NCI-H146 treated with DMSO at 0.1 percent for 48 hours (cell line): ENCODE data around the gene F2.
"Not testable (repeated sequence)": the region's sequence is repeated elsewhere in the genome, so short reads cannot be mapped to it uniquely, and the experiment has no call there.

Experiments
- DNase-seq: peaks from one replicate; lab custom pipeline; 2025; ENCODE audit not compliant: unreplicated experiment; lab: John Stamatoyannopoulos, UW

The F2 gene

DNA sequence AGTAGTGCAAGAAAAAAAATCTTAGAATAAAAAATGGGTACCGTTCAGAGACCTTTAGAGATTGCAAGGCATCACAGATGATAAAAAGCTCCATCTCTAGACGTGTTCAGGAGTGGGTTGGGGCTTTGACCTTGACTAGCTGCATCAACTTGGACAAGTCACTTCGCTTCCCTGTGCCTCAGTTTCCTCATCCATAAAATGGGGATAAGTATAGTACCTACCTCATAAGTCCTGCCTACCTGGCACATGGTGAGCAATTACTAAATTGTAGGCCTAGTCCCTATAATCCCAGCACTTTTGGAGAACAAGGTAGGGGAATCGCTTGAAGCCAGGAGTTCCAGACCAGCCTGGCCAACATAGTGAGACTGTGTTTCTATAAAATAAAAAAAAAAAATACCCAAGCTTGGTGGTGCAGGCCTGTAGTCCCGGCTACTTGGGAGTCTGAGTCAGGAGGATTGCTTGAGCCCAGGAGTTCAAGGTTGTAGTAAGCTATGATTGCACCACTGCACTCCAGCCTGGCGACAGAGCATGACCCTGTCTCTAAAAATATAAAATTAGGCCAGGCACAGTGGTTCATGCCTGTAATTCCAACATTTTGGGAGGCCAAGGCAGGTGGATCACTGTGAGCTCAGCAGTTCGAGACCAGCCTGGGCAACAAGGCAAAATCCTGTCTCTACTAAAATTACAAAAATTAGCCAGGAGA lies 6.0 kb upstream of the F2 start:
- DNase-seq: no peak

DNA sequence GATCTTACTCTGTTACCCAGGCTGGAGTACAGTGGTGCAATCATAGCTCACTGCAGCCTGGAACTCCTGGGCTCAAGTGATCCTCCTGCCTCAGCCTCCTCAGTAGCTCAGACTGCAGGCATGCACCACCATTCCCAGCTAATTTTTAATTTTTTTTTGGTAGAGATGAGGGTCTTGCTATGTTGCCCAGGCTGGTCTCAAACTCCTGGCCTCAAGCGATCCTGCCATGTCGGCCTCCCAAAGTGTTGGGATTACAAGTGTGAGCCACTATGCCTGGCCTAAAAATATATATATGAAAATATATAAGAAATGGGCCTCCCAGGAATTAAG lies 1.2 kb upstream of the F2 start:
- DNase-seq: not testable (repeated sequence)

DNA sequence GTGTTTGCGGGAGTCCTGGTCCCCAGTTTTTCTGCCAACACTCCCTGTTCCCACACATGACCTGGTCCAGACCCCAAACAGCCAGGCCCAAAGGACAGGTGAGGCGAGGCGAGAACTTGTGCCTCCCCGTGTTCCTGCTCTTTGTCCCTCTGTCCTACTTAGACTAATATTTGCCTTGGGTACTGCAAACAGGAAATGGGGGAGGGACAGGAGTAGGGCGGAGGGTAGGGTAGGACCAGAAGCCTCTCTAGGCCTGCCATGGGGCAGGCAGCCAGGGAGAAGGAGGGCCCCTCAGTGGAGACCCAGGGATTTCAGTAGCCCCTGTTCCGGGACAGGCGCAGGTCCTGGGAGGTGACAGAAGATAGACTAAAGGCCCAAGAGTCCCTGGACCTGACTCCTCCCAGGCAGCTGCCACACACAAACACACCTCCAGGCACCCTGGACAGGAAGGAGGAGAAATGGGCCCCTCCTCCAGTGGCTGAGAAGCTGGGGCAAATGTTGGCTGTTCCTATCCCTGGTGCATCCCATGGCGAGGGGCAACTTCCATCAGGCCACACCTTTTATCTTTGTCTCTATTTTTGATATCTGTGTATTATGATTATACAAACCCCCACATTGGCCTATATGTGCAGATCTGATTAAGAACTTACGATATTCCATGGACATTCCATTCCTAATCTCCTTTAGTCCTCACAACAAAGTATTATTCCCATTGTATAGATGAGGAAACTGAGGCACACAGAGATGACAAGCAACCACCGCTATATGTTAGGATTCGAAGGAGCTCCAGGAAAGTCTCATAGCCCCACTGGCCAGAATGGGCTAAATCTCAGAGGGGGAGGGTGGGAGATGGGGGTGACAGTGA lies 626 bp upstream of the F2 start:
- DNase-seq: peak; percentile 21

DNA sequence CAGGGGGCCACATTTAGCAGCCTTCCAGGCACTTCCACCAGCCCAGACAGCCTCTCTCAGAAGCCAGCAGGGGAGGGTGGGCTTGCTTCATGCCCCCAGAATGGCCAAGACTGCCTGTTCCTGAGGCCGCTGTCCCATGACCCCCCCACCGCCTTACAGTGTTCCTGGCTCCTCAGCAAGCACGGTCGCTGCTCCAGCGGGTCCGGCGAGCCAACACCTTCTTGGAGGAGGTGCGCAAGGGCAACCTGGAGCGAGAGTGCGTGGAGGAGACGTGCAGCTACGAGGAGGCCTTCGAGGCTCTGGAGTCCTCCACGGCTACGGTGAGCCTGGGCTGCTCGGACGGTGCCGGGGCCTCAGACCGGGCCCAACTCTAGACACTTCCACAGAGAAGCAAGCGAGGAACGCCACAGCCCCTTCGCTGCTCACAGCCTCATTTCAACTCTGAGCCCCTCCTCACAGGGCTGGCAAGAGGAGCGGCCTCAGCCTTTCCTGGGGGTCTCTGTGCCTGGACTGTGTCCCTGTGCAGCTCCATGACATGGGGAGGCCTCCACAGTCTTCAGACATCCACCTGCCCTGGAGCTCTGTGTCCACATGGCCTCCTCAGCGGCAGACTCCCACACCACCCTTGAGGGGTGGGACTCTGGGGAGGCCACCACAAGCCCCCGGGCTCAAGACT lies 668 bp downstream of the F2 start:
- DNase-seq: no peak

DNA sequence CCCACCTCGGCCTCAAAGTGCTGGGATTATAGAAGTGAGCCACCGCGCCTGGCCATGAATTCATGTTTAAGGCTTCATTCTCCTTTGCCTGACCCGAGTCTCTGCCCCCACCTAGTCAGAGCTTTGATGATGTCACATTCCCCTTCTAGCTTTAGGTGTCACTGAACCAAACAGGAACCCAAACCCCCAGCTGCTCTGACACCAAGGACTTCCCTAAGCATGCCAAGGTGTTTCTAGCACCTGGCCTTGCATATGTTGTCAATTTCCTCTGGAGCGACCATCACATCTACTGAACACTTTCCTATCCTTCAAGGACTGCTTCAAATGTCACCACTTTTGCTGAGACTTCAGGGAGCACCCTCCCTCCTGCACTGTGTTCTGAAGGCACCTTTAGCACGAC lies 2.3 kb downstream of the F2 start:
- DNase-seq: no peak

DNA sequence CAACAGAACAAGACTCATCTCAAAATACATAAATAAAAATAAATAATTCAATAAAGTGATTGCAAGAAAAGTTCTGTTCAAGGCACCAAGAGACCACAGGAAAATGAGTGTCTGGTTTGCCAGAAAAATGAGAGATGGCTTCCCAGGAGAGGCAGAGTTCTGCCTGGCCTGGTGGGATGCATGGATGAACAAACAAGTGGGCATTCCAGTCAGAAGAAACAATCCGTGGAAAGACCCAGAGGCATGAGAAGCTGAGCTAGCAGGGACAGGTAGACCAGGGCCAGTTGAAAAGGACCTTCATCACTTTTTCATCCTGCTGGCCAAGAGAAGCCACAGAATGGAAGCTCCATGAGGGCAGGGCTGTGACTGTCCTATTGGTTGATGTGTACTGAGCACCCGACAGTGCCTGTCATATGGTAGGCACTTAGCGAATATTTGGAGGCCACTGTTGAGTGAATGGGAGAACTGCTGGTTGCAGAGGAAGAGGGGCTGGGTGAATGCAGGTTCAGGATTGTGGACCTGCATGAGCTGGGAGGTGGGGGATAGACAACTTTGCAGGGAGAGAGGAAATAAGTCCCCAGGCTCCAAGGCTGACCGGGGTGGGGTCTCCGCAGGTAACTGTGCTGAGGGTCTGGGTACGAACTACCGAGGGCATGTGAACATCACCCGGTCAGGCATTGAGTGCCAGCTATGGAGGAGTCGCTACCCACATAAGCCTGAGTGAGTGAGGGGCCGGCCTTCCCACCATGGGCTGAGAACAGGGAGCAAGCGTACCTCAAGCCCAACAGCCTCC lies 3.7 kb downstream of the F2 start:
- no peak for DNase-seq

DNA sequence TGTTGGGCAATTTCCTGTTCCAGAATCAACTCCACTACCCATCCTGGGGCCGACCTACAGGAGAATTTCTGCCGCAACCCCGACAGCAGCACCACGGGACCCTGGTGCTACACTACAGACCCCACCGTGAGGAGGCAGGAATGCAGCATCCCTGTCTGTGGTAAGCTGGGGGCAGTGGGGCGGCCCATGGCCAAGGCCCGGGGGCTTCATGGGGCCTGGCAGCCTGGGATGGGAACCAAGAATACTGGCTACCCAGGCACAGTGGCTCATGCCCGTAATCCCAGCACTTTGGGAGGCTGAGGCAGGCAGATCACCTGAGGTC lies 4.3 kb downstream of the F2 start:
- no peak for DNase-seq

DNA sequence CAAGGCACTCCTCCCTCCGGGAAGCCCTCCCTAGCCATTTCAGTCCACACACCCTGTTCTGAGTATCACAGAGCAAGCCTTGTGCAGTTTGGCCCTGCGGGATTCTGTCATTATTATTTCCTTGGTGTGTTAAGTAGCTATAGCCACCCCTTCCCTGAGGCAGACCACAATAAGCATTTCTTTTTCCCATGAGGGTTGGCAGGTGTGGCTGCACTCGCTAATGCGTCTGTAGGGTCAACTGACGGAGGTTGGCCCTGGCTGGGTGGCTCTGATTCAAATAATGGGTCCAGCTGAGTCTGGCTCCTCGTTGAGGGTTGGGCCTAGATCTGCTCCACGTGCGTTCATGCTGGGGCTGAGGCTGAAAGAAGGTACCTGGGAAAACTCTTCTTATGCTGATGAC lies 5.1 kb downstream of the F2 start:
- no peak for DNase-seq

DNA sequence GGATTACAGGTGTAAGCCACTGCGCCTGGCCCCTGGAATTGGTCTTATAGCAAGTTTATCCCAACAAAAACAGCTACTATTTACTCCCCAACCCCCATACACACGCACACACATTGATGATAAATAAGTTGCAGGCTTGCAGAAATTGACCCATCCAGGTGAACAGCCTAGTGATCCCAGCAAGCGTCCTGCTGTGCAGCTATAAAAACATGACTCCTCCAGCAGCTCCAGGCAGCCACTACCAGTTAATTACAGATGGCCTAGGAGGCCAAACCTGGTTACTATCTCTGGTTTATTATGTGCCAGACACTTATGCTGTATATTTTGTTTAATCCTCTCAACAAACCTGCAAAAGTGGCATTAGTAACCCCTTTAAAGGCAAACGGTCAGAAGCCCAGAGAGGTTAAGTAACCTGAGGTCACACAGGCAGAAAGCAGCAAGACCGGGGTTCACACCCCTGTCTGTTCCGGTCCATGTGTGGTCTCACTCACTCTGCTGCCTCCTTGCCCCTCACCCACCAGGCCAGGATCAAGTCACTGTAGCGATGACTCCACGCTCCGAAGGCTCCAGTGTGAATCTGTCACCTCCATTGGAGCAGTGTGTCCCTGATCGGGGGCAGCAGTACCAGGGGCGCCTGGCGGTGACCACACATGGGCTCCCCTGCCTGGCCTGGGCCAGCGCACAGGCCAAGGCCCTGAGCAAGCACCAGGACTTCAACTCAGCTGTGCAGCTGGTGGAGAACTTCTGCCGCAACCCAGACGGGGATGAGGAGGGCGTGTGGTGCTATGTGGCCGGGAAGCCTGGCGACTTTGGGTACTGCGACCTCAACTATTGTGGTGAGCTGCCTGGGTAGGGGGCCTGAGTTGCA lies 6.6 kb downstream of the F2 start:
- peak; percentile 22 for DNase-seq

DNA sequence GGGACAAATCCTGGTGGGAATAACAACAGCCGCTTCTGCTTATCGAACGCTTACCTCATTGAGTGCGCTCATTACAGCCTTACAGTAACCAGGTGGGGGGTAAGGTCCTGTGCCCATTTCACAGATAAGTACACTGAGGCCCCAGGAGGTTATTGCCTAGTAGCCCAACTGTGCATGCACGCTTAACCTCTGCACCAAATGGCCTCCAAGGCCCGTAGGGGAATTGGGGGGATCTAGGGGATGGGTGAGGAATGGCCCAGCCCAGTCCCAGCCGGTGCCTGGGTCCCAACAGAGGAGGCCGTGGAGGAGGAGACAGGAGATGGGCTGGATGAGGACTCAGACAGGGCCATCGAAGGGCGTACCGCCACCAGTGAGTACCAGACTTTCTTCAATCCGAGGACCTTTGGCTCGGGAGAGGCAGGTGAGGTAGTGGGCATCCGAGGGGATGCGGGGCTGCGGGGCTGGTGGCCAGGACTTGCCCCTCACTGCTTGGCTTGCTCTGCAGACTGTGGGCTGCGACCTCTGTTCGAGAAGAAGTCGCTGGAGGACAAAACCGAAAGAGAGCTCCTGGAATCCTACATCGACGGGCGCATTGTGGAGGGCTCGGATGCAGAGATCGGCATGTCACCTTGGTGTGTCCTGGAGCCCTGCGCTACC lies 7.3 kb downstream of the F2 start:
- DNase-seq: no peak

DNA sequence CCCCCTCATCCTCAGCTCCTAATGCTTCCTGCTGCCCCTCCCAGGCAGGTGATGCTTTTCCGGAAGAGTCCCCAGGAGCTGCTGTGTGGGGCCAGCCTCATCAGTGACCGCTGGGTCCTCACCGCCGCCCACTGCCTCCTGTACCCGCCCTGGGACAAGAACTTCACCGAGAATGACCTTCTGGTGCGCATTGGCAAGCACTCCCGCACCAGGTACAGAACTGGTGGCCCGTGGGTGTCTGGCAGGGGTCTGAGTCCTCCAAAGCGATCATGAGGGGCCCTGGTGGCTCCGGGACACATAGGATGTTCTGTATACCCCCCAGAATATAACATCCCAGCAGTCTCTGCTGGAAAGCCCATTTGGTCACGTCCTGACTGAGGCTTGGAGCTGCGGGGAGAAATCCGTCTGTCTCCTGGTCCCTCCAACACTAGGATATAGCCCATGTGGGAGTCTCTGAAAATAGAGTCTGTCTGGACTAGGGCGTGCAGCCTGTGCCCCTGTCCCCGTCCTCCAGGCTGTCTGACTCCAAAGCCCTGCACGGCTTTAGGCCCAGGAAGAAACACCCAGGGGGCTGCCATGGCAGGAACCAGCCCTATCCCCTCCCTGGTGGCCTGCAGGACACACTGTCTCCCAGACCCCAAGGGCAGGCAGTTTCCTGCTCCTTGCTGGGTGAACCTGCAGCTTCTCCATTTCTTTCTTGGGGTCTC lies 9.1 kb downstream of the F2 start:
- no peak for DNase-seq

DNA sequence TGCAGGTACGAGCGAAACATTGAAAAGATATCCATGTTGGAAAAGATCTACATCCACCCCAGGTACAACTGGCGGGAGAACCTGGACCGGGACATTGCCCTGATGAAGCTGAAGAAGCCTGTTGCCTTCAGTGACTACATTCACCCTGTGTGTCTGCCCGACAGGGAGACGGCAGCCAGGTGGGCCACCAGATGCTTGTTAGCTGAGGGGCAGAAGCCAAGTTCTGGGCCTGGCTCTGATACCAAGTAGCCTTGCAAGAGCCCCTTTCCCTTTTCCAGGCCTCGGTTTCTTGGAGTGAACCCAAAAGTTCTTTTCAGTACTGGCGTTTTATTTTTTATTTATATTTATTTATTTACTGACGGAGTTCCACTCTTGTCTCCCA lies 9.6 kb downstream of the F2 start:
- no peak for DNase-seq

DNA sequence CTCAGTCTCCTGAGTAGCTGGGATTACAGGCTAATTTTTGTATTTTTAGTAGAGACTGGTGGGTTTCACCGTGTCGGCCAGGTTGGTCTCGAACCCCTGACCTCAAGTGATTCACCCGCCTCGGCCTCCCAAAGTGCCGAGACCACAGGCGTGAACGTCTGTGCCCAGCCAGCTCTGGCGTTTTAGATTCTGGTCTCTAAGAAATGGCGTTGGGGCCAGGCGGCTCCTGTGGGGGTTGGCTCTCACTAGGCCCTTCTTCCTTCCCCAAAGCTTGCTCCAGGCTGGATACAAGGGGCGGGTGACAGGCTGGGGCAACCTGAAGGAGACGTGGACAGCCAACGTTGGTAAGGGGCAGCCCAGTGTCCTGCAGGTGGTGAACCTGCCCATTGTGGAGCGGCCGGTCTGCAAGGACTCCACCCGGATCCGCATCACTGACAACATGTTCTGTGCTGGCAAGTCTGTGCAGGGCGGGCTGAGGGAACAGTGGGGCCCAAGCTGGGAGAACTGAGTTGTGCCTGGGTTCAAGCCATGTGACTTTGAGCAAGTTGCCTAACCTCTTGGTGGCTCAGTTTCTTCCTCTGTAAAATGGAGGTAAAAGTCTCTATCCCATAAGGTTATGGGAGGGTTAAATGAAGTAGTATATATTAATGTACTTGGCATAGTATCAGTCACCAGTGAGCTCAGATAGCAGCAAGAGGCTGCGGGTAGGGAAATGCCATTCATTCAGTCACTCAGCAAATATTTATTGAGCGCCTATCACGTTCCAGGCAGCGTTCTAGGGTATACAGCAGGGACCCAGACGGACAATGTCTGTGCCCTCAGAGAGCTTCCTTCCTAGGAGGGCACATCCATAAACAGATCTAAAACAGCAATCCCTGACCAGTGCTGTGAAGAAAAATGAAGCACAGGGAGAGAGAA lies 10.4 kb downstream of the F2 start:
- DNase-seq: no peak

DNA sequence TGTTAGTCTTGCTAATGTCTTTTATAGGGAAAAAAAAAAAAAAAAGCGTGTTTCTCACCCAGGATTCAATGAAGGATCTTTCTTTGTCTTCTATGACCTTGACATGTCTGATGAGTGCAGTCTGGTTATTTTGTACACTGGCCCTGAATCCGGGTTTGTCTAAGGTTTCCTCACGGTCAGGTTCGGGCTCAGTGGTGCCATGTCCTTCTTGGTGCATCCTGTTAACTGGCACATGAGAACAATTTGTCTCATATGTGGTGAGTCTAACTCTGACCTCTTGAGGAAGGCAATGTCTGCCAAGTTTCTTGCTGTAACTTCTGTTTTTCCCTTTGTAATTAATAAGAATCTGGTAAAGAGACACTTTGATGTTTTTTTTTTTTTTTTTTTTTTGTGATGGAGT lies 12.5 kb downstream of the F2 start:
- no peak for DNase-seq

DNA sequence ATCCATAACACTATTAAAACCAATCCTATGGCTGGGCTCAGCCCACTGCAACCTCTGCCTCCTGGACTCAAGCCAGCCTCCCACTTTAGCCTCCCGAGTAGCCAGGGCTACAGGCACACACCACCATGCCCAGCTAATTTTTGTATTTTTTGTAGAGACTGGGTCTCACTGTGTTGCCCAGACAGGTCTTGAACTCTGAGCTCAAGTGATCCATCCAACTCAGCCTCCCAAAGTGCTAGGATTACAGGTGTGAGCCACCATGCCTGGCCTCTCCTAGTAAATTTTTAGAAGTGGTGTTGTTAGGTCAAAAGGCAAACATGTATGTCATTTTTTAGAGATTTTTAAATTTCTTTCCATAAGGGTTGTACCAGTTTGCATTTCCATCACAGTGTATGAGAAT lies 14.2 kb downstream of the F2 start:
- DNase-seq: no peak

DNA sequence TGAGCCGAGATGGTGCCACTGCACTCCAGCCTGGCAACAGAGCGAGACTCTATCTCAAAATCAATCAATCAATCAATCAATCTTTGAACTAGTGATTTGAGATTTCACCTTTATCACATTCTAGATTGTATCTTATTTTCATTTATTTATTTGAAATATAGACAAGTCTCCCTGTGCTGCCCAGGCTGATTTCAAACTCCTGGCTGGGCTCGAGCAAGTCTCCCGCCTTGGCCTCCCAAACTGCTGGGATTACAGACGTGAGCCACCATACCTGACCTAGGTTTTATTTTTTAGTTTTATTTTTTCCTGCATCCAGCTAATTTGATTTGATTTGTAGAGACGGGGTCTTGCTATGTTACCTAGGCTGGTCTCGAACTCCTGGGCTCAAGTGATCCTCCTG lies 17.1 kb downstream of the F2 start:
- DNase-seq: no peak

DNA sequence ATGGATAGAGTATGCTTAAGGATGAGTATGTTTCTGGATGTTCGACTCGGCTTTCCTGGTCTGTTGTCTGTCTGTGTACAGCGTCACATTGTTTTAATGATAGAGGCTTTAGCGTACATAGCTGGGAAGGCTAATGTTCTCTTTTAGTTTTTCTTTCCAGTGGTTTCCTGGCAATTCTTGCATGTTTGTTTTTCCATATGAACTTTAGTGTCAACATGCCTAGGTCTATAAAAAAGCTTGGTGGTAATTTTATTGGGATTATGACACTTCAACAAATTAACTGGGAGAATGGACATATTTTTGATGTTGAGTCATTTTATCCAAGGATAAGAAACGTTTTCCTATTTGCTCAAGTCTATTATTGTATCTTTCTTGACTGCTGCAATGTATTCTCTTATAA lies 17.6 kb downstream of the F2 start:
- no peak for DNase-seq

DNA sequence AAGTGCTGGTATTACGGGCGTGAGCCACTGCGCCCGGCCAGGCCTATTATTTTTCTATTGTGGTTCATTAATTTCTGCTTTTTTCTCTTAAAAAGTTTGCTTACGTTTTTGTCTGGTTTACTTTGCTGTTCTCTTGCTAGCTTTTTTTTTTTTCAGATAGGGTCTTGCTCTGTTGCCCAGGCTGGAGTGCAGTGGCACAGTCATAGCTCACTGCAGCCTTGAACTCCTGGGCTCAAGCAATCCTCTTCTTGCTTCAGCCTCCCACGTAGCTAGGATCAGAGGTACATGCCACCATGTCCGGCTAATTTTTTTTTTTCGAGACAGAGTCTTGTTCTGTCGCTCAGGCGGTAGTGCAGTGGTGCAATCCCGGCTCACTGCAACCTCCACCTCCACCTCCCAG lies 18.7 kb downstream of the F2 start:
- DNase-seq: no peak

DNA sequence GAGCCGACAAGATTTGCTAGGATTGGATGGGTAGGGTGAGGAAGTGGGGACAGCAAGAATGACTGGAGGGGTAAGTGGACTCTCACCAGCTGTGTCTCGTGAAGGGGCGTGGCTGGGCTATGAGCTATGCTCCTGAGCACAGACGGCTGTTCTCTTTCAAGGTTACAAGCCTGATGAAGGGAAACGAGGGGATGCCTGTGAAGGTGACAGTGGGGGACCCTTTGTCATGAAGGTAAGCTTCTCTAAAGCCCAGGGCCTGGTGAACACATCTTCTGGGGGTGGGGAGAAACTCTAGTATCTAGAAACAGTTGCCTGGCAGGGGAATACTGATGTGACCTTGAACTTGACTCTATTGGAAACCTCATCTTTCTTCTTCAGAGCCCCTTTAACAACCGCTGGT lies 19.9 kb downstream of the F2 start:
- DNase-seq: no peak
